Mesendoderm (in vitro differentiated cells): Measurements from ENCODE around the gene KRT80.

ENCODE experiments used
- DNase-seq: peaks from one replicate; pipeline ENCODE4 v3.0.0; 2013
- H2AK5ac ChIP-seq: 2 replicates; pipeline ENCODE4 v1.6.1; 2013; ENCODE audit warnings: low read length, inconsistent platforms
- H2BK120ac ChIP-seq: 2 replicates; pipeline ENCODE4 v1.6.1; 2013; ENCODE audit warnings: low read depth, mild to moderate bottlenecking, low read length, moderate library complexity, mixed read lengths
- H2BK15ac ChIP-seq: replicated peaks from 2 replicates; pipeline ENCODE4 v1.6.1; 2013; ENCODE audit warnings: low read depth, mild to moderate bottlenecking, moderate library complexity
- H2BK5ac ChIP-seq: 2 replicates; pipeline ENCODE4 v1.6.1; 2013; ENCODE audit warnings: low read length, inconsistent platforms
- H3K18ac ChIP-seq: 2 replicates; pipeline ENCODE4 v1.6.1; 2013; ENCODE audit warnings: mild to moderate bottlenecking, low read length, mixed read lengths
- H3K23ac ChIP-seq: one replicate; pipeline ENCODE4 v1.6.1; 2013; ENCODE audit warnings: low read length
- H3K27ac ChIP-seq: 2 replicates; pipeline ENCODE4 v1.5.1; 2013; ENCODE audit warnings: low read depth, mild to moderate bottlenecking, inconsistent platforms, low read length, moderate library complexity
- H3K27me3 ChIP-seq: 2 replicates; pipeline ENCODE4 v1.6.1; 2013; ENCODE audit warnings: low read length, control low read depth, mild to moderate bottlenecking, inconsistent platforms; ENCODE audit not compliant: insufficient read depth, poor library complexity
- H3K36me3 ChIP-seq: 2 replicates; pipeline ENCODE4 v1.6.1; 2013; ENCODE audit warnings: low read length, inconsistent platforms; ENCODE audit not compliant: control insufficient read depth, insufficient read depth
- H3K4ac ChIP-seq: one replicate; pipeline ENCODE4 v1.6.1; 2013; ENCODE audit warnings: low read depth, mild to moderate bottlenecking, low read length, moderate library complexity
- H3K4me1 ChIP-seq: 2 replicates; pipeline ENCODE4 v1.6.1; 2013; ENCODE audit warnings: low read depth, low read length, inconsistent platforms; ENCODE audit not compliant: control insufficient read depth
- H3K4me2 ChIP-seq: 2 replicates; pipeline ENCODE4 v1.6.1; 2013; ENCODE audit warnings: low read length
- H3K4me3 ChIP-seq: 2 replicates; pipeline ENCODE4 v1.5.1; 2013; ENCODE audit warnings: mild to moderate bottlenecking, low read length
- H3K56ac ChIP-seq: one replicate; pipeline ENCODE4 v1.6.1; 2013; ENCODE audit warnings: low read length
- H3K79me1 ChIP-seq: 2 replicates; pipeline ENCODE4 v1.6.1; 2013; ENCODE audit warnings: low read length, inconsistent platforms
- H3K79me2 ChIP-seq: 2 replicates; pipeline ENCODE4 v1.6.1; 2013; ENCODE audit warnings: mild to moderate bottlenecking, low read length; ENCODE audit not compliant: control insufficient read depth, insufficient read depth
- H3K9ac ChIP-seq: 2 replicates; pipeline ENCODE4 v1.6.1; 2013; ENCODE audit warnings: low read length, inconsistent platforms
- H4K5ac ChIP-seq: one replicate; pipeline ENCODE4 v1.6.1; 2013; ENCODE audit warnings: low read length
- H4K8ac ChIP-seq: one replicate; pipeline ENCODE4 v1.6.1; 2013; ENCODE audit warnings: low read depth, mild to moderate bottlenecking, control low read depth, low read length, moderate library complexity
- WGBS: extraction: QIAGEN DNeasy Blood & Tissue Kit; methylation state at CpG from one replicate; pipeline ENCODE4 v1.1.7; 2013; ENCODE audit warnings: low lambda C conversion rate, missing lambda C conversion rate; ENCODE audit not compliant: insufficient coverage; ENCODE audit errors: extremely low coverage; 5-methylcytosine and 5-hydroxymethylcytosine counted together

KRT80 gene

DNA sequence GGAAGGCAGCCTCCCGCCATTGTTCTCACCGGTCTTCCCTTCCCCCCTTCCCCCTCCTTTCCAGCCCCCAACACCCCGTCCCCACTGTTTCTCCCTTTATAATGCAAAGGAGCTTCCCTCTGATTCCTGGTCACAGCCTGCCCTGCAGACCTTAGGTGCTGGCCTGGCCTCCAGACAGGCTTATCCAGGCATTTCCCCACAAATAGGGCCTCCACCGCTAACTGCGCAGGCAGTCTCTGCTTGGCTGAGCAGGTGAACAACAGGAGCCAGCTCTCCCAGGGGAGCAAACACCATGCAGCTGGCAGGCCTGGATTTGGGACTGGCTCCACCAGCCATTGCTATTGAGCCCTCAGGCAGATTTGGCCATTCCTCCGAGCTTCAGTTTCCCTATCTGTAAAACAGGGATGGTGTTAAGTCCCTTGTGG is 66.3 kb downstream of the KRT80 start:
- Histone ChIP-seq H3K27me3 (no peaks in the 10 kb centered on the region), H3K4me2 (no peak overlapping the region)
- no CpG with 5 or more reads among the region's 6 CpGs for WGBS

DNA sequence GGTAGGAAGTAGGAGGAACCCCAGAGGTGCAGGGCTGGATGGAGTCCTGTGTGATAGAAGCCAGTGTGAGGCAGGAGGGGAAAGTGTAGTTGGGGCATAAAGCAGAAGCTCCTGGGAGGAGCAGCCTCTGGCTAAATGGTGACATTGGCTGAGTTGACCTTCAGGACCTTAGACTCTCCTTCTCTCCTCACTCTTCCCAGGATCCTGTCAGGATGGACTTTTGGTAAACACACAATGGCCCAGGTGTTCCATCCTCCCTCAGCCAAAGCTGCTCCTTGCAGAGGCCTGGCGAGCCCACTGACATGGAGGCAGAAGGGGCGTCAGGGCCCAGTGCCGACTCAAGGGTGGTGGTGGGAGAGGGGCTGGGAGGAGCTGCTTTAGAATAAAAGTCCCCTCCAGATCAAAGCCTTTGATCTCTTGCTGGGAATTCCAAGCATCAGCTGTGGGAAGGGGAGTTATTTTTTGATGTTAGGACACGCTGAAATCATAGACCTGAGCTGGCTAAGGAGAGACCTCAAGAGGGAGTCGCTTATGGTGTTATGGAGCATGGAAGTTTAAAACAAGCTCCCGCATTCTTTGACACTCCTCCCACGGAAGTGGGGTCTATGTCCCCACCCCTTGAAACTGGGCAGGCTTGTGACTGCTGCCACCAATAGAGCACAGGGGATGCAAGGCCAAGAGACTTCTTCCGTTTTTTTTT is 68.2 kb downstream of the KRT80 start:
- DNase-seq = no peak
- no peak overlapping the region for H3K4me2 ChIP-seq
- no peak overlapping the region for H3K4ac ChIP-seq
- H3K79me2 ChIP-seq = no peaks in the 10 kb centered on the region
- H4K5ac ChIP-seq = no peak overlapping the region
- no peak overlapping the region for H3K4me3 ChIP-seq
- H3K27me3 ChIP-seq = no peaks in the 10 kb centered on the region
- no peak overlapping the region for H2BK5ac ChIP-seq
- H3K36me3 ChIP-seq = no peaks in the 10 kb centered on the region
- H3K18ac ChIP-seq = no peak overlapping the region
- no peak overlapping the region for H2AK5ac ChIP-seq
- H3K23ac ChIP-seq = no peak overlapping the region
- H3K27ac ChIP-seq = no peak overlapping the region
- H3K79me1 ChIP-seq = no peaks in the 10 kb centered on the region
- no peak overlapping the region for H2BK15ac ChIP-seq
- no peak overlapping the region for H3K56ac ChIP-seq
- H3K9ac ChIP-seq = no peak overlapping the region
- H2BK120ac ChIP-seq = no peak overlapping the region
- WGBS = no CpG with 5 or more reads among the region's 8 CpGs
- no peak overlapping the region for H4K8ac ChIP-seq
- H3K4me1 ChIP-seq = peaks cover 19% of the 10 kb centered on the region

More for the DNA sequence above, 66.3 kb downstream of the KRT80 start:
- no peaks in the 10 kb centered on the region for H3K79me1 ChIP-seq
- H3K4me3 ChIP-seq = no peak overlapping the region
- no peak overlapping the region for H3K18ac ChIP-seq
- no peak overlapping the region for H3K4ac ChIP-seq
- no peak overlapping the region for H2BK120ac ChIP-seq
- no peak overlapping the region for H2BK5ac ChIP-seq
- no peak for DNase-seq
- H3K56ac ChIP-seq = peak overlapping the region; percentile 63
- no peak overlapping the region for H2BK15ac ChIP-seq
- H4K5ac ChIP-seq = no peak overlapping the region
- H3K4me1 ChIP-seq = peaks cover 19% of the 10 kb centered on the region
- no peaks in the 10 kb centered on the region for H3K79me2 ChIP-seq
- H3K36me3 ChIP-seq = no peaks in the 10 kb centered on the region
- H4K8ac ChIP-seq = no peak overlapping the region
- H2AK5ac ChIP-seq = peak overlapping the region; percentile 62
- peak overlapping the region; percentile 11 for H3K27ac ChIP-seq
- no peak overlapping the region for H3K9ac ChIP-seq
- no peak overlapping the region for H3K23ac ChIP-seq

DNA sequence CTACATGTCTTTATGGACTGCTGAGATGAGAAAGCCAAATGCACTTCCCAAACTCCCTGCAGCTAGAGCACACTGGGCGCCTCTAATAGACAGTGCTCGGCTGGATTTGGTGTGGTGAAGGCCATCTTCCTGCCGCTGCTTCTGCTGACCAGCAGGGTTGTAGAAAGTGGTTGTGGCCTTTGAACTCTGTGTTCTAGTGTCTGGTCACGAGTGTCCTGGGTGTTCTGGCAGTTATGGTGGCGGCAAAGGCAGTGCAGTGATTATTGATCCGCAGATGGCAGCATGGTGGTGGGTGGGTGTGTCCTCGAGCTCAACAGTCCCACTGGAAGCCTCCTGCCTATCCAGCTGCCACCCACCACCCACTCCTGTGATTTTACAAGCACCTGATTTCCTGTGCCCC is 68.9 kb downstream of the KRT80 start:
- Histone ChIP-seq H3K56ac (no peak overlapping the region), H3K4me3 (no peak overlapping the region), H3K36me3 (no peaks in the 10 kb centered on the region), H4K5ac (no peak overlapping the region), H3K23ac (no peak overlapping the region), H3K79me2 (no peaks in the 10 kb centered on the region), H2BK120ac (no peak overlapping the region), H2BK15ac (no peak overlapping the region), H3K9ac (no peak overlapping the region), H3K27me3 (no peaks in the 10 kb centered on the region), H4K8ac (no peak overlapping the region), H3K27ac (no peak overlapping the region), H3K4ac (no peak overlapping the region), H2AK5ac (no peak overlapping the region), H3K79me1 (no peaks in the 10 kb centered on the region), H3K18ac (no peak overlapping the region), H3K4me1 (peaks cover 19% of the 10 kb centered on the region), H2BK5ac (no peak overlapping the region), H3K4me2 (no peak overlapping the region)
- no CpG with 5 or more reads among the region's 7 CpGs for WGBS
- DNase-seq = no peak

DNA sequence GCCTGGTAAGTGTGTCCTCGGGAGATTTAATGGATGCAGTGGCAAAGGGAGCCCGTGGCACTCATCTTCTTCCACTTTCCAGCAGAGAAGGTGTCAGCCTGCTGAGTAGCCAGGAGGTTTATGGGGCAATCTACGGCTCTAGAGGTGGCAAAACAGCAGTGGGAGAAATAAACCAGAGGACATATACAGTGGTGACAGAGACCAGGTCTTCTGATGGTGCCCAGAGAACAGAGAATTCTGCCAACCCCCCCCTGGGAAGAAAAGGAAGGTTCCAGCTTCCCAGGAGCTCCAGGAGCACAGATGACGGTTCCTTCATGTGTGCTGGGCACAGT is 69.3 kb downstream of the KRT80 start:
- H3K79me2 ChIP-seq = no peaks in the 10 kb centered on the region
- peaks cover 19% of the 10 kb centered on the region for H3K4me1 ChIP-seq
- no peaks in the 10 kb centered on the region for H3K79me1 ChIP-seq
- DNase-seq = no peak
- no peak overlapping the region for H2BK5ac ChIP-seq
- H3K36me3 ChIP-seq = no peaks in the 10 kb centered on the region
- H3K4ac ChIP-seq = no peak overlapping the region
- H3K4me2 ChIP-seq = no peak overlapping the region
- WGBS = no CpG with 5 or more reads among the region's 4 CpGs
- no peaks in the 10 kb centered on the region for H3K27me3 ChIP-seq
- no peak overlapping the region for H3K27ac ChIP-seq
- no peak overlapping the region for H3K23ac ChIP-seq
- no peak overlapping the region for H3K4me3 ChIP-seq
- H4K5ac ChIP-seq = no peak overlapping the region
- no peak overlapping the region for H2BK15ac ChIP-seq
- no peak overlapping the region for H3K56ac ChIP-seq
- H4K8ac ChIP-seq = no peak overlapping the region
- no peak overlapping the region for H3K9ac ChIP-seq
- no peak overlapping the region for H2BK120ac ChIP-seq
- no peak overlapping the region for H2AK5ac ChIP-seq
- no peak overlapping the region for H3K18ac ChIP-seq

DNA sequence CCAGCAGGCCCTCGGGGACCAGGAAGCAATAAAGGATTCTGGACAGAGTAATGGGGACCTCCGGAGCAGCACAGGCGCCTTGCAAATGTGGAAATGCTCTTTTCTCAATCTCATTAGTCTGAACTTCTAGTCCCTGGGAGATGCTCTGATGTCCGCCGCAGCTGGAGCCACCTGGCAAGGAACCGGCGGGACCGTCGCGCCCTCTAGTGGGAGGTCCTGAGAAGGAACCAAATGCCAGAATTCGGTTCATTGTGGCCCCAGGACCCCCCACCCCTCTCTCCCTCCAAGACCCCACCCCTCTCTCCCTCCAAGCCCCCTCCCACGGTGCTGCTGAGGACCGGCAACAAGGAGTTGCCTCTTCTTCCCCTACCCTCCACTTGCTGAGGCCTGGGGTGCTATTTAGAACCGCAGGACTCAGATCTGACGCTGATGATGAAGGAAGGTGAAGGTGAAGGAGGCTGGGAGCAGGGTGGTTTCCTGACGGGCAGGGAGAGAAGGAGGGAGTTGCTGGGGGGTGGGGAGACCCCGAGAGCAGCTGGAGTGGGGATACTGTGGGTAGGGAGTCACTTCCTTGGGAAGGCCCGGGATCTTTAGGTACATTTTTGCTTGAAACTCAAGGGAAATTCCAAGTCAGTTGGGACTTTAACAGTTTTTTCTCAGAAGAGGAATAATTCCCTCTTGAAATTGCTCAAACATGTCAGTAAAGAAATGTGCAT is 69.8 kb downstream of the KRT80 start:
- H2BK15ac ChIP-seq = no peak overlapping the region
- H3K23ac ChIP-seq = no peak overlapping the region
- no peak overlapping the region for H3K56ac ChIP-seq
- no peaks in the 10 kb centered on the region for H3K79me1 ChIP-seq
- no peaks in the 10 kb centered on the region for H3K36me3 ChIP-seq
- no peak overlapping the region for H3K4me3 ChIP-seq
- no peak overlapping the region for H2BK5ac ChIP-seq
- H3K4me1 ChIP-seq = peaks cover 18% of the 10 kb centered on the region
- WGBS = no CpG with 5 or more reads among the region's 18 CpGs
- no peaks in the 10 kb centered on the region for H3K27me3 ChIP-seq
- no peak overlapping the region for H3K18ac ChIP-seq
- H3K27ac ChIP-seq = no peak overlapping the region
- H3K4me2 ChIP-seq = no peak overlapping the region
- no peak overlapping the region for H2AK5ac ChIP-seq
- no peaks in the 10 kb centered on the region for H3K79me2 ChIP-seq
- no peak overlapping the region for H4K8ac ChIP-seq
- H2BK120ac ChIP-seq = no peak overlapping the region
- peak; percentile 76 for DNase-seq
- no peak overlapping the region for H4K5ac ChIP-seq
- no peak overlapping the region for H3K9ac ChIP-seq
- no peak overlapping the region for H3K4ac ChIP-seq
